HL-60 (cell line): ENCODE measurements around the gene ARSJ.

ENCODE experiments used
- CTCF ChIP-seq: IDR thresholded peaks from one replicate; pipeline ENCODE4 v1.5.1; 2011; ENCODE audit warnings: low read length, control low read depth, inconsistent platforms; ENCODE audit not compliant: insufficient read depth
- POLR2AphosphoS5 ChIP-seq: IDR thresholded peaks from 2 replicates; pipeline ENCODE4 v1.6.1; 2012; ENCODE audit warnings: low read depth
- REST ChIP-seq: IDR thresholded peaks from 2 replicates; pipeline ENCODE4 v1.6.1; 2012; ENCODE audit warnings: low read depth; ENCODE audit not compliant: insufficient replicate concordance
- SPI1 ChIP-seq: IDR thresholded peaks from 2 replicates; pipeline ENCODE4 v1.6.1; 2012; ENCODE audit warnings: low read depth, mild to moderate bottlenecking, borderline replicate concordance

GRCh38 chr4:113947484-113947883 is 32.0 kb downstream of the ARSJ start:
- TF ChIP-seq CTCF (no peak), POLR2AphosphoS5 (no peak), REST (no peak), SPI1 (no peak)
